Retinal pigment epithelial cell (primary cell): Measurements from ENCODE around the gene RSU1.

Experiments used
- DNase-seq: peaks from one replicate; pipeline ENCODE4 v3.0.0-alpha.2; 2010; ENCODE audit warnings: low read depth
- H3K4me3 ChIP-seq: 2 replicates; pipeline ENCODE4 v1.5.1; 2011; ENCODE audit warnings: mild to moderate bottlenecking, low read length, control low read depth, moderate library complexity
- TF ChIP-seq, protein P1 (sequence below): conservative IDR thresholded peaks from 2 replicates; pipeline ENCODE4 v1.5.1; 2011; ENCODE audit warnings: low read depth, low read length, control low read depth, inconsistent platforms

Gene RSU1

DNA sequence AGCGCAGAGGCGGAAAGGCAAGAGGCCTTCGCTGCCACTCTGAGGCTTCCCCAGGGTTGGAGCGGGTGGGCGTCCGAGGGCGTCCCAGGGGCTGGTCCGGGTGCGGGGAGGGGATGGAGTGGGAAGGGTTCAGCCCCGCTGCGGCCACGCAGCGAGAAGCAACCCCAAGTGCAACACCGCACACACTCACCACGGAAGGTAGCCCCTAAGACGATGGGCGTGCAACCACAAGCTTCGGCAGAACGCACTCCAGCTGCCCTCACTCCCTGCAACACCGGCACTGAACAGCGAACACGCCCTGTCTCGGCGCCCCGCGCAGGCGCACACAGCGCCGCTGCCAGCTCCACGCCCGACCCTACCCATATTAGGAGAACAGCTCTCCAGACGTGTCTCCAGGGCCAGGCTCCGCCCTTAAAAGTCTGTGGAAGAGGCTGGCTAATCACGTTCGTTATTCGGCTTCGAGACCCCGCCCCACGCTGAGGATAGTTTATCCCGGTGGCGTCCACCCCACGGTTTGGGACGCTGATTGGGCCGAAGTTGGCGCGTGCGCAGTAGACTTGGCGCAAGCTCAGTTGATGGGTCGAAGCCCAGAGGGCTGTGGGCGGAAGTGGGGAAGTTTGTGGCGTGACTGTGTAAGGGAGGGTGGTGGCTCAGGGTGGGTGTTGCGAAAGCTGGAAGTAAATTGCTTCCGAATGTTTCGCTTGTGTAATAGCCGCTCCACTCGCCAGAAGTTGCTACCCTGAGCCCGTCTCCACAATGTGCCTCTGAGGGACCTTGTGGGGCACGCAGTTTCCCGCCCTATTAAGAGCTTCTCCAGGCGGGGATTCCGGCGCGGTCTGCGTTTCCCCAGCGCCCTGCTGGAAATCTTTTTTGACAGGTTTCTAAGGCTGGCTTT, at the start of gene RSU1:
Gene RSU1 (minus strand): TSS at position 300 of the 895 bp plus-strand sequence. CDS start 343 bp downstream, outside the sequence.
- TF ChIP-seq, protein P1, sequence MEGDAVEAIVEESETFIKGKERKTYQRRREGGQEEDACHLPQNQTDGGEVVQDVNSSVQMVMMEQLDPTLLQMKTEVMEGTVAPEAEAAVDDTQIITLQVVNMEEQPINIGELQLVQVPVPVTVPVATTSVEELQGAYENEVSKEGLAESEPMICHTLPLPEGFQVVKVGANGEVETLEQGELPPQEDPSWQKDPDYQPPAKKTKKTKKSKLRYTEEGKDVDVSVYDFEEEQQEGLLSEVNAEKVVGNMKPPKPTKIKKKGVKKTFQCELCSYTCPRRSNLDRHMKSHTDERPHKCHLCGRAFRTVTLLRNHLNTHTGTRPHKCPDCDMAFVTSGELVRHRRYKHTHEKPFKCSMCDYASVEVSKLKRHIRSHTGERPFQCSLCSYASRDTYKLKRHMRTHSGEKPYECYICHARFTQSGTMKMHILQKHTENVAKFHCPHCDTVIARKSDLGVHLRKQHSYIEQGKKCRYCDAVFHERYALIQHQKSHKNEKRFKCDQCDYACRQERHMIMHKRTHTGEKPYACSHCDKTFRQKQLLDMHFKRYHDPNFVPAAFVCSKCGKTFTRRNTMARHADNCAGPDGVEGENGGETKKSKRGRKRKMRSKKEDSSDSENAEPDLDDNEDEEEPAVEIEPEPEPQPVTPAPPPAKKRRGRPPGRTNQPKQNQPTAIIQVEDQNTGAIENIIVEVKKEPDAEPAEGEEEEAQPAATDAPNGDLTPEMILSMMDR: no peak
- H3K4me3 ChIP-seq: peak within 1 kb of the TSS; percentile 83
- peak; percentile 98 for DNase-seq

DNA sequence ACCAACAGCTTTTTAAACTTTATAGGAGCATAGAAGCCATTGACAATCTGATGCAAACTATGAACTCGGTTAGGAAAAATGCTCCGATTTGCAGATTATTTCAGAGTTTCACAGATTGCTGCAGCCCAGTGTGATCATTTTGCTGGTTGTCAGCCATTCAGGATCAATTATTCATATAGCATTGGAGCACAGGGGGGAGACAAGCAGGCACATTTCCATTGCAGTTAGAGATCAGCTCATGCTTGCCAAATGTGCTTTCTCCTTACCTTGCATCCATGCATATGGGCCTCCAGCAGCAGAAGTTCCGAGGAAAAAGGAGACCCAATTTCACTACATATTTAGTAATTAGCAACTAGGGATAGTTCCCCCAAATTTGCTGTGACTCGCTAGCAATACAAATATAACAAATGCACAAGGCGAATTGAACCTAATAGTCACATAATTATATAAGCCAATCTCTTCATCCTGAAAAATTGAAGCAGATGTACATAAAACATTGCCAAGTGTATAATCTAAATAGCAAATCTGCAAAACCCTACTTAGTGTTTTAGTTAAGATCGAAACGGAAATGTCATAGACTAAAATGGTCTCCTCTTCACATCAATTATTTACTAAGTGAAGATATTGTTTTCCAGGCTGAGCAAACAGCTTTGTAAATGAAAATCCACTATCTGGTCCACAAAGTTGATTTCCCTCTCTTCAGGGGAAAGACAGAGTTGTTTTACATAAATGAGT, 49.5 kb upstream of the RSU1 start:
- H3K4me3 ChIP-seq: no peak overlapping the region
- no peak for DNase-seq
- TF ChIP-seq, protein P1: no peak

- H3K4me3 ChIP-seq: no peak overlapping the region
- DNase-seq: no peak
- TF ChIP-seq, protein P1: no peak
Observed at GRCh38 chr10:16865766-16866165, 48.5 kb upstream of the RSU1 start.

- no peak overlapping the region for H3K4me3 ChIP-seq
- TF ChIP-seq, protein P1: no peak
- DNase-seq: no peak
Observed at GRCh38 chr10:16863766-16864165, 46.5 kb upstream of the RSU1 start.

DNA sequence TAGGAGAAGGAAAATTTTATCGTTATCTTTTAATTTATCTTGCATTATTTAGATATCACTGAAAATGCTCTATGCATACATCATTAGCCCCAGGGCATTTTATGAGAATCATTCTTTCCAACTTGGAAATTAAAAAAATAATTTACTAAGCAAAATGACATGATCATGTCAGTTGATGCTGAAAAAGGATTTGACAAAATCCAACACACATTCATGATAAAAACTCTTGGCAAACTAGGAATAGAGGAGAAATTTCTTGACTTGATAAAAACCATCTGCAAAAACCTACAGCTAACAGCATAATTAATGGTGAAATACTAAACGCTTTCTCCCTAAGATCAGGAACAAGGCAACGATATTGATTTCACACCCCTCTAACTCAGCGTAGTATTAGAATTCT, 40.2 kb upstream of the RSU1 start:
- TF ChIP-seq, protein P1: no peak

DNA sequence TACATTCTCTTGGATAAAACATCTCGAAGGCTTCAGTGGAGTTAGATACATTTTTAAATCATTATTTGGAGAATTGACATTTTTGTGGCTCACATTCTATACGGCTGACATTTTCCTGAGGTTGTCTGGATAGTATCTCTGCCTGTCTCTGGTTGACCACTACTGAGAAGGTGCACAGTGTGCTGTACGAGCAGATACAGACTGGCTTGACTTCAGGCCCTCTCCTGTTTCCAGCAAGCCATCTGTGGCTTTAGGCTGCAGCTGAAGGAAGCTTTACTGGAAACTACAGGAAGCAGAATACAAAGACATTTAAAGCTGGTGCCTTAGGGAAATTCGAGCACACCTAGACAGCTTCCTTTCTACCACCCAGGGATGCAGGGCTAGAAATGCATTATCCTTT, 39.3 kb upstream of the RSU1 start:
- TF ChIP-seq, protein P1: no peak
- no peak for DNase-seq
- H3K4me3 ChIP-seq: no peak overlapping the region

More for the DNA sequence above, 40.2 kb upstream of the RSU1 start:
- no peak for DNase-seq
- no peak overlapping the region for H3K4me3 ChIP-seq
